Small intestine (tissue), 7 donors: ENCODE results near the gene TMEM151B. TPM values are rescaled to one million over a fixed set of nuclear protein-coding genes. Genes with fewer than 3 reads are reported as not detected.

Source experiments
- DNase-seq, 2 donors: peaks; one replicate each; pipeline versions ENCODE4 v3.0.0 to v3.0.0-alpha.2; 2013
- FAIRE-seq: peaks from 2 replicates; lab custom pipeline; 2012; peaks lifted over from hg19 to GRCh38; lab: Jason Lieb, UNC
- H3K27ac ChIP-seq, 3 donors: one replicate each; pipeline ENCODE4 v1.5.1; 2013; ENCODE audit warnings: low read length in 2 of 3, mild to moderate bottlenecking in 2 of 3, control low read depth in 1 of 3, inconsistent platforms in 1 of 3, low read depth in 1 of 3, moderate library complexity in 1 of 3
- H3K27me3 ChIP-seq, 3 donors: one replicate each; pipeline ENCODE4 v1.6.1; 2013; ENCODE audit warnings: low read length in 3 of 3, inconsistent platforms in 1 of 3; ENCODE audit not compliant: control insufficient read depth in 3 of 3, insufficient read depth in 3 of 3
- H3K36me3 ChIP-seq, 3 donors: one replicate each; pipeline ENCODE4 v1.6.1; 2013; ENCODE audit warnings: low read length in 3 of 3, inconsistent platforms in 1 of 3, low read depth in 1 of 3, mild to moderate bottlenecking in 1 of 3, moderate library complexity in 1 of 3; ENCODE audit not compliant: control insufficient read depth in 3 of 3, insufficient read depth in 2 of 3
- H3K4me1 ChIP-seq, 3 donors: one replicate each; pipeline ENCODE4 v1.6.1; 2013; ENCODE audit warnings: low read length in 2 of 3, inconsistent platforms in 1 of 3, low read depth in 1 of 3, mild to moderate bottlenecking in 1 of 3, moderate library complexity in 1 of 3; ENCODE audit not compliant: control insufficient read depth in 3 of 3, insufficient read depth in 2 of 3
- H3K4me3 ChIP-seq, 3 donors: one replicate each; pipeline ENCODE4 v1.5.1; 2013; ENCODE audit warnings: low read length in 3 of 3, control low read depth in 1 of 3, inconsistent platforms in 1 of 3, low read depth in 1 of 3, mild to moderate bottlenecking in 1 of 3, moderate library complexity in 1 of 3
- H3K9me3 ChIP-seq, 2 donors: one replicate each; pipeline ENCODE4 v1.6.1; 2013; ENCODE audit warnings: low read depth in 1 of 2, low read length in 1 of 2; ENCODE audit not compliant: control insufficient read depth in 2 of 2, insufficient read depth in 1 of 2
- WGBS, 3 donors: extraction: QIAGEN DNeasy Blood & Tissue Kit; methylation state at CpG; one replicate each; pipeline ENCODE4 v1.1.7; 2013; 5-methylcytosine and 5-hydroxymethylcytosine counted together
- polyA plus RNA-seq, 4 donors: library from polyadenylated mRNA; stranded (reverse) in 3 of 4; unstranded in 1 of 4; fragments of 200-250 nt in 3 of 4; fragments of 120-200 nt in 1 of 4; gene quantifications; one replicate each; pipeline versions ENCODE4 v1.2.1 to v1.2.3, GENCODE V29; 2013
- donor health status: healthy with polysubstance abuse.
- donor health status: control.
- donor health status: control.
- donor health status: Bipolar disorder and iron deficiency.
- donor health status: healthy.

Gene TMEM151B
- polyA plus RNA-seq, 4 donors: 0.96 to 3.1 TPM; not detected in 2

GRCh38 chr6:44284867-44285266 lies 14.6 kb downstream of the TMEM151B start:
- no peak for FAIRE-seq
- H3K27me3 ChIP-seq: peaks cover 0 to 38% (median 11%) of the 10 kb centered on the region in 3 donors
- H3K9me3 ChIP-seq: no peaks in the 10 kb centered on the region
- no peaks in the 10 kb centered on the region for H3K4me1 ChIP-seq
- no peak overlapping the region for H3K27ac ChIP-seq
- 46 to 59% (median 56%) methylated on average over 4 of the region's 4 CpGs for WGBS, 3 donors
- no peak for DNase-seq
- no peak overlapping the region for H3K4me3 ChIP-seq
- peaks cover 0 to 2% (median 0%) of the 10 kb centered on the region in 3 donors for H3K36me3 ChIP-seq

- no peak overlapping the region for H3K4me3 ChIP-seq
- WGBS, 3 donors: 76 to 79% (median 77%) methylated on average over 25 of the region's 25 CpGs
- no peaks in the 10 kb centered on the region for H3K9me3 ChIP-seq
- no peaks in the 10 kb centered on the region for H3K36me3 ChIP-seq
- DNase-seq: no peak
- H3K27ac ChIP-seq: no peak overlapping the region
- no peak for FAIRE-seq
- H3K4me1 ChIP-seq: no peaks in the 10 kb centered on the region
- H3K27me3 ChIP-seq: peaks cover 0 to 38% (median 16%) of the 10 kb centered on the region in 3 donors
Observed at GRCh38 chr6:44285552-44286284, 15.5 kb downstream of the TMEM151B start.

- Histone ChIP-seq H3K9me3 (no peaks in the 10 kb centered on the region), H3K36me3 (no peaks in the 10 kb centered on the region), H3K27ac (no peak overlapping the region), H3K4me1 (no peaks in the 10 kb centered on the region), H3K4me3 (no peak overlapping the region), H3K27me3 (peaks cover 0 to 37% (median 18%) of the 10 kb centered on the region in 3 donors)
- DNase-seq (no peak), FAIRE-seq (no peak)
- WGBS, 3 donors: 87 to 92% (median 91%) methylated on average over 12 of the region's 12 CpGs
Observed at GRCh38 chr6:44286285-44286565, 16.0 kb downstream of the TMEM151B start.

DNA sequence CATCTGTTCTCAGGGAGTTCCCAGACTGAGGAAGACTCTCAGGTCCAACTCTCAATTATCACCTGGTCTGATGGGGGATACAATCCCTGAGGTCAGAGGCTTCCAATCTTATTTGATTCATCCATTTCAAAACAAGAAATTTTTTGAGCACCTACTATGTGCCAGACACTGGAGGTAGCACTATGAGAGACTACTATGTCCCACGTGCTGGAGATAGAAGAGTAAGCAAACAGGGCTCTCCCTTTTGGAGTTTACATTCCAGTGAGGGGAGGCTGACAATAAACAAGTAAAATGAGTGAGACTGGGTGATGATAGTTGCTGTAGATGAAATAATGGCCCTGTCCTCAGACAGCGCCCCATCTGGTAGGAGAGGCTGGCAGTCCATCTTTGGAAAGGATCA lies 16.5 kb downstream of the TMEM151B start:
- Histone ChIP-seq H3K4me1 (no peaks in the 10 kb centered on the region), H3K36me3 (no peaks in the 10 kb centered on the region), H3K27me3 (peaks cover 0 to 42% (median 21%) of the 10 kb centered on the region in 3 donors), H3K4me3 (no peak overlapping the region), H3K9me3 (no peaks in the 10 kb centered on the region), H3K27ac (no peak overlapping the region)
- no peak for DNase-seq
- FAIRE-seq: no peak
- 48 to 59% (median 57%) methylated on average over 2 of the region's 2 CpGs for WGBS, 3 donors

GRCh38 chr6:44289726-44290260 lies 19.5 kb downstream of the TMEM151B start:
- peaks cover 0 to 49% (median 23%) of the 10 kb centered on the region in 3 donors for H3K27me3 ChIP-seq

GRCh38 chr6:44291841-44292240 lies 21.6 kb downstream of the TMEM151B start:
- Histone ChIP-seq H3K36me3 (no peaks in the 10 kb centered on the region), H3K4me1 (peaks cover 0 to 3% (median 0%) of the 10 kb centered on the region in 3 donors), H3K4me3 (no peak overlapping the region), H3K9me3 (no peaks in the 10 kb centered on the region), H3K27ac (no peak overlapping the region), H3K27me3 (peaks cover 0 to 64% (median 38%) of the 10 kb centered on the region in 3 donors)
- no peak for FAIRE-seq
- DNase-seq: no peak
- 60 to 72% (median 64%) methylated on average over 4 of the region's 4 CpGs for WGBS, 3 donors

More at GRCh38 chr6:44289726-44290260, 19.5 kb downstream of the TMEM151B start:
- no peak overlapping the region for H3K4me3 ChIP-seq
- H3K9me3 ChIP-seq: no peaks in the 10 kb centered on the region
- no peaks in the 10 kb centered on the region for H3K4me1 ChIP-seq
- WGBS, 3 donors: 27 to 44% (median 31%) methylated on average over 7 of the region's 7 CpGs
- no peaks in the 10 kb centered on the region for H3K36me3 ChIP-seq
- DNase-seq (no peak), FAIRE-seq (no peak)
- no peak overlapping the region for H3K27ac ChIP-seq

DNA sequence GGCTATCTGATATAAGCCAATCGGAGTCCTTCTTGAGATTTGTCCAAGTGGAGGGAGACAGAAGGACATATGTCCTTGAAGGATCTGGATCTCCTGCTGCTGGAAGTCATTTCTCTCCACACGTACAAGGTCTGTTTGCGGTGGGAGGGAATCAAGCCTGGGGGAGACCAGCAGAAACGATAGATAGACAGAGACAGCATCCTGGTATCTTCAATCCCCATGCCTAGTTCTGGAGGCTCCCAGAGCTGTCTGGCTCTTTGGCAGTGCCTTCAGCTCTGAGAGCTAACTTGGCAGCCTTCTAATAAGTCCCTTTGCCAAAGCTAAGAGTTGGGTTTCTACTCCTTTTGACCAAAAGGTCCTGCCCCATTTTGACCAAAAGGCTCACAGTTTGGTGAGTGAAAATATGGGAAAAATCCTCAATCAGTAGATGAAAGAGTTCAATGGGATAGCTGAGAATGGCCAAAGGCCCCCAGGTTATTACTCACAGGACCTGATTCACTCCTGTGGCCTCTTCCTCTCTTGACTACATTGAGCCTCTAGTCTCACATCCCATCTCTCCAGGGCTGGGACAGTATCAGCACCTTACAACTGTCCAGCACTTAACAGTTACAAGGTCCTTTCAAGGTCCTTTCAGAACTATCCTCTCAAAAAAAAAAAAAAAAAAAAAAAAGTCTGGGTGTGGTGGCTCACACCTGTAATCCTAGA lies 22.6 kb downstream of the TMEM151B start:
- H3K36me3 ChIP-seq: no peaks in the 10 kb centered on the region
- FAIRE-seq (no peak), DNase-seq (no peak)
- H3K27ac ChIP-seq: no peak overlapping the region
- WGBS, 3 donors: 80 to 84% (median 80%) methylated on average over 4 of the region's 4 CpGs
- H3K27me3 ChIP-seq: peaks cover 0 to 66% (median 43%) of the 10 kb centered on the region in 3 donors
- H3K9me3 ChIP-seq: no peaks in the 10 kb centered on the region
- H3K4me1 ChIP-seq: peaks cover 0 to 9% (median 0%) of the 10 kb centered on the region in 3 donors
- H3K4me3 ChIP-seq: no peak overlapping the region
